BJ (cell line): Measurements from ENCODE around the gene EIF4G1. TPM values are rescaled to one million over a fixed set of nuclear protein-coding genes. Genes with fewer than 3 reads are reported as not detected.
"Not testable (repeated sequence)": the region's sequence is repeated elsewhere in the genome, so short reads cannot be mapped to it uniquely, and the experiment has no call there.

Experiments
- CTCF ChIA-PET: fragments of 350-600 bp; formaldehyde crosslinking; extraction: SDS; loops from one replicate; lab custom pipeline; 2021; ENCODE audit warnings: antibody characterized with exemption, inconsistent platforms; lab: Yijun Ruan, JAX
- POLR2A ChIA-PET: fragments of 300-600 bp; sonication (Branson Sonifier 250); formaldehyde crosslinking; extraction: SDS; loops from one replicate; lab custom pipeline; 2021; ENCODE audit warnings: antibody characterized with exemption; lab: Charles Lee
- DNase-seq: peaks from one replicate; pipeline ENCODE4 v3.0.0-alpha.2; 2011; ENCODE audit warnings: low read depth
- H3K27me3 ChIP-seq: 2 replicates; pipeline ENCODE4 v1.6.0; 2011; ENCODE audit warnings: low read length; ENCODE audit not compliant: control insufficient read depth, insufficient read depth
- H3K36me3 ChIP-seq: 2 replicates; pipeline ENCODE4 v1.5.1; 2011; ENCODE audit warnings: low read length; ENCODE audit not compliant: control insufficient read depth, insufficient read depth
- H3K4me3 ChIP-seq: 2 replicates; pipeline ENCODE4 v1.5.1; 2011; ENCODE audit warnings: low read depth, mild to moderate bottlenecking, control low read depth, low read length
- polyA minus RNA-seq: library from RNA; depleted of rRNA, polyadenylated mRNA; stranded (reverse); fragments of >200 nt; gene quantifications from 2 replicates; pipeline ENCODE4 v1.2.3, GENCODE V29; 2011; rRNA and poly(A)+ RNA removed
- polyA plus RNA-seq: library from polyadenylated mRNA; depleted of rRNA; stranded (reverse); fragments of >200 nt; gene quantifications from 2 replicates; pipeline ENCODE4 v1.2.3, GENCODE V29; 2011; rRNA removed
- TF ChIP-seq, protein P1 (sequence below): IDR thresholded peaks from 2 replicates; pipeline ENCODE4 v1.5.1; 2011; ENCODE audit warnings: low read depth, mild to moderate bottlenecking, control low read depth, inconsistent platforms, low read length, moderate library complexity; ENCODE audit not compliant: insufficient read depth

EIF4G1 gene, protein sequence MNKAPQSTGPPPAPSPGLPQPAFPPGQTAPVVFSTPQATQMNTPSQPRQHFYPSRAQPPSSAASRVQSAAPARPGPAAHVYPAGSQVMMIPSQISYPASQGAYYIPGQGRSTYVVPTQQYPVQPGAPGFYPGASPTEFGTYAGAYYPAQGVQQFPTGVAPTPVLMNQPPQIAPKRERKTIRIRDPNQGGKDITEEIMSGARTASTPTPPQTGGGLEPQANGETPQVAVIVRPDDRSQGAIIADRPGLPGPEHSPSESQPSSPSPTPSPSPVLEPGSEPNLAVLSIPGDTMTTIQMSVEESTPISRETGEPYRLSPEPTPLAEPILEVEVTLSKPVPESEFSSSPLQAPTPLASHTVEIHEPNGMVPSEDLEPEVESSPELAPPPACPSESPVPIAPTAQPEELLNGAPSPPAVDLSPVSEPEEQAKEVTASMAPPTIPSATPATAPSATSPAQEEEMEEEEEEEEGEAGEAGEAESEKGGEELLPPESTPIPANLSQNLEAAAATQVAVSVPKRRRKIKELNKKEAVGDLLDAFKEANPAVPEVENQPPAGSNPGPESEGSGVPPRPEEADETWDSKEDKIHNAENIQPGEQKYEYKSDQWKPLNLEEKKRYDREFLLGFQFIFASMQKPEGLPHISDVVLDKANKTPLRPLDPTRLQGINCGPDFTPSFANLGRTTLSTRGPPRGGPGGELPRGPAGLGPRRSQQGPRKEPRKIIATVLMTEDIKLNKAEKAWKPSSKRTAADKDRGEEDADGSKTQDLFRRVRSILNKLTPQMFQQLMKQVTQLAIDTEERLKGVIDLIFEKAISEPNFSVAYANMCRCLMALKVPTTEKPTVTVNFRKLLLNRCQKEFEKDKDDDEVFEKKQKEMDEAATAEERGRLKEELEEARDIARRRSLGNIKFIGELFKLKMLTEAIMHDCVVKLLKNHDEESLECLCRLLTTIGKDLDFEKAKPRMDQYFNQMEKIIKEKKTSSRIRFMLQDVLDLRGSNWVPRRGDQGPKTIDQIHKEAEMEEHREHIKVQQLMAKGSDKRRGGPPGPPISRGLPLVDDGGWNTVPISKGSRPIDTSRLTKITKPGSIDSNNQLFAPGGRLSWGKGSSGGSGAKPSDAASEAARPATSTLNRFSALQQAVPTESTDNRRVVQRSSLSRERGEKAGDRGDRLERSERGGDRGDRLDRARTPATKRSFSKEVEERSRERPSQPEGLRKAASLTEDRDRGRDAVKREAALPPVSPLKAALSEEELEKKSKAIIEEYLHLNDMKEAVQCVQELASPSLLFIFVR (N-terminal part only)
- polyA plus RNA-seq = 222 and 370 TPM in 2 replicates
- 187 and 236 TPM in 2 replicates for polyA minus RNA-seq

DNA sequence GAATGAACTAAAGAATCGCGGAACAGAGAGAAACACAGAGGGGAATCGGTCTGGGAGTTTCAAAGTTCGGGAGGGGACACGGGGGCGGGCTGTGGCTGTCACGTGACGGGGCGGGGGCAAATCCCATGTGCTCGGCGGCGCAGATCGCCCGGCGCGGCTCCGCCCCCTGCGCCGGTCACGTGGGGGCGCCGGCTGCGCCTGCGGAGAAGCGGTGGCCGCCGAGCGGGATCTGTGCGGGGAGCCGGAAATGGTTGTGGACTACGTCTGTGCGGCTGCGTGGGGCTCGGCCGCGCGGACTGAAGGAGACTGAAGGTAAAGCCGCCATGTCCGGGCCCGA lies at the start of gene EIF4G1:
Gene EIF4G1, plus strand, starts transcription at position 244 of the 337 bp plus-strand sequence. CDS start 1,191 bp downstream, outside the sequence.
- CTCF ChIA-PET = no interaction called here
- TF ChIP-seq, protein P1, sequence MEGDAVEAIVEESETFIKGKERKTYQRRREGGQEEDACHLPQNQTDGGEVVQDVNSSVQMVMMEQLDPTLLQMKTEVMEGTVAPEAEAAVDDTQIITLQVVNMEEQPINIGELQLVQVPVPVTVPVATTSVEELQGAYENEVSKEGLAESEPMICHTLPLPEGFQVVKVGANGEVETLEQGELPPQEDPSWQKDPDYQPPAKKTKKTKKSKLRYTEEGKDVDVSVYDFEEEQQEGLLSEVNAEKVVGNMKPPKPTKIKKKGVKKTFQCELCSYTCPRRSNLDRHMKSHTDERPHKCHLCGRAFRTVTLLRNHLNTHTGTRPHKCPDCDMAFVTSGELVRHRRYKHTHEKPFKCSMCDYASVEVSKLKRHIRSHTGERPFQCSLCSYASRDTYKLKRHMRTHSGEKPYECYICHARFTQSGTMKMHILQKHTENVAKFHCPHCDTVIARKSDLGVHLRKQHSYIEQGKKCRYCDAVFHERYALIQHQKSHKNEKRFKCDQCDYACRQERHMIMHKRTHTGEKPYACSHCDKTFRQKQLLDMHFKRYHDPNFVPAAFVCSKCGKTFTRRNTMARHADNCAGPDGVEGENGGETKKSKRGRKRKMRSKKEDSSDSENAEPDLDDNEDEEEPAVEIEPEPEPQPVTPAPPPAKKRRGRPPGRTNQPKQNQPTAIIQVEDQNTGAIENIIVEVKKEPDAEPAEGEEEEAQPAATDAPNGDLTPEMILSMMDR = no peak
- Histone ChIP-seq H3K27me3 (no peaks in the 10 kb centered on the region), H3K36me3 (peaks cover 7% of the 10 kb centered on the region), H3K4me3 (peak within 1 kb of the TSS; percentile 94)
- peak; percentile 71 for DNase-seq
- POLR2A ChIA-PET = no interaction called here

DNA sequence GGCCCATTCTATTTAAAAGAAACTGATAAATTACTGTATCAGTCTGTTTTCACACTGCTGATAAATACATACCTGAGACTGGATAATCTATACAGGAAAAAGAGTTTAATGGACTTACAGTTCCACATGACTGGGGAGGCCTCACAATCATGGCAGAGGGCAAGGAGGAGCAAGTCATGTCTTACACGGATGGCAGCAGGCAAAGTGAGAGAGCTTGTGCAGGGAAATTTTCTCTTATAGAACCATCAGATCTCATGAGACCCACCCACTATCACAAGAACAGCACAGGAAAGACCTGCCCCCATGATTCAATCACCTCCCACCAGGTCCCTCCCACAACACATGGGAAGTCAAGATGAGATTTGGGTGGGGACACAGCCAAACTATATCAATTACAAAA lies 47.2 kb upstream of the EIF4G1 start:
- CTCF ChIA-PET = interaction anchor here (1.2 kb wide), 1 partner anchor 27 kb away, joined by 3 read pairs; no protein-coding TSS in a partner anchor

DNA sequence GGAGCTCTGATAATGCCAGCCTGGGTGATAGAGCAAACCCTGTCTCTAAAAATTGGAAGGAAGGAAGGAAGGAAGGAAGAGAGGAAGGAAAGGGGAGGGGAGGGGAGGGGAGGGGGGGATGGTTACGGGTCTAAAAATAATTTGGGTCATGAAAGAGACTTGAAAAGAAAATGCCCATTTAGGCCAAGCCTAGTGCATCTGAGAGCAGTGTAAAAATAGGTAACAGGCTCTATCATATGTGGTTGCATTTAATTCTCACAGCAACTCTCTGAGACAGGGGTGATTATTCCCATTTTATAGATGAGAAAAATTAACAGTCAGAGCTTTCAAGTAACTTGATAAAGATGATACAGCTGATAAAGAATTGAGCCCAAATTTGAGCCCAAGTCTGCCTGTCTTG lies 42.1 kb upstream of the EIF4G1 start:
- H3K27me3 ChIP-seq = peaks cover 23% of the 10 kb centered on the region
- POLR2A ChIA-PET = no interaction called here
- H3K36me3 ChIP-seq = no peaks in the 10 kb centered on the region
- no peak overlapping the region for H3K4me3 ChIP-seq
- TF ChIP-seq, protein P1 = no peak
- CTCF ChIA-PET = interaction anchor here (2.0 kb wide), 1 partner anchor 17 kb away, joined by 10 read pairs; no protein-coding TSS in a partner anchor
- DNase-seq = no peak

More for the DNA sequence above, 47.2 kb upstream of the EIF4G1 start:
- H3K36me3 ChIP-seq, H3K4me3 ChIP-seq, H3K27me3 ChIP-seq, POLR2A ChIA-PET, DNase-seq: not testable (repeated sequence)

DNA sequence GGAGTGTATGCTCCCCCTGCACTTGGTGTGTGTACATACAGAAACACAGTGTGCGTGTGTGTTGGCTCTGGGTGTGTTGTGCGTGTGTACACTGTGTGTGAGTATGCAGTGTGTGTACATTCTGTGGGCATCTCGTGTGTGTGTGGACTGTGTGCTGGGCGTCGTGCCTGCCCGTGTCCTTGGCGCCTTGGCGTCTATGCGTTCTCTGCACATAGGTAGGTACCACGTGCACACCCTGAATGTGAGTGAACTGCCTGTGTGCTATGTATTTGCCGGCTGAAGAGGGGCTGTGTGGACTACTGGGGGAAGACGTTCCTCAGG lies 39.1 kb upstream of the EIF4G1 start:
- no peak for DNase-seq
- Histone ChIP-seq H3K36me3 (no peaks in the 10 kb centered on the region), H3K27me3 (peaks cover 37% of the 10 kb centered on the region), H3K4me3 (no peak overlapping the region)
- POLR2A ChIA-PET = no interaction called here
- TF ChIP-seq, protein P1 = no peak
- CTCF ChIA-PET = no interaction called here
